Neuronal stem cell (in vitro differentiated cells): ENCODE measurements around the gene GRAMD2B.

Experiments
- DNase-seq: peaks from one replicate; pipeline ENCODE4 v3.0.0-alpha.2; 2013; ENCODE audit warnings: low spot score
- H2AFZ ChIP-seq: one replicate; pipeline ENCODE4 v1.6.1; 2013; ENCODE audit warnings: mild to moderate bottlenecking, low read length, inconsistent platforms
- H2AK5ac ChIP-seq: 2 replicates; pipeline ENCODE4 v1.6.1; 2013; ENCODE audit warnings: low read depth, mild to moderate bottlenecking, inconsistent platforms, low read length, moderate library complexity, mixed read lengths
- H2BK120ac ChIP-seq: 2 replicates; pipeline ENCODE4 v1.6.1; 2013; ENCODE audit warnings: low read depth, mild to moderate bottlenecking, inconsistent platforms, low read length, moderate library complexity, mixed read lengths
- H2BK12ac ChIP-seq: one replicate; pipeline ENCODE4 v1.6.1; 2013; ENCODE audit warnings: low read length, inconsistent platforms
- H2BK15ac ChIP-seq: 2 replicates; pipeline ENCODE4 v1.6.1; 2013; ENCODE audit warnings: mild to moderate bottlenecking, low read length, inconsistent platforms, mixed read lengths
- H2BK5ac ChIP-seq: one replicate; pipeline ENCODE4 v1.6.1; 2013; ENCODE audit warnings: inconsistent platforms, mild to moderate bottlenecking, low read length, moderate library complexity
- H3K14ac ChIP-seq: one replicate; pipeline ENCODE4 v1.6.1; 2013; ENCODE audit warnings: low read length, inconsistent platforms
- H3K18ac ChIP-seq: 2 replicates; pipeline ENCODE4 v1.6.1; 2013; ENCODE audit warnings: low read length, inconsistent platforms
- H3K23ac ChIP-seq: 2 replicates; pipeline ENCODE4 v1.6.1; 2013; ENCODE audit warnings: low read depth, mild to moderate bottlenecking, mixed read lengths, low read length, inconsistent platforms; ENCODE audit not compliant: poor library complexity
- H3K27ac ChIP-seq: replicated peaks from 3 replicates; pipeline ENCODE4 v1.5.1; 2013; ENCODE audit warnings: low read length, inconsistent platforms
- H3K27me3 ChIP-seq, 3 experiments: 2 replicates each; pipeline ENCODE4 v1.6.1; 2013; ENCODE audit warnings: low read length in 3 of 3, mild to moderate bottlenecking in 2 of 3, inconsistent platforms in 1 of 3, low read depth in 1 of 3, mixed read lengths in 1 of 3, moderate library complexity in 1 of 3; ENCODE audit not compliant: control insufficient read depth in 3 of 3, insufficient read depth in 3 of 3
- H3K36me3 ChIP-seq, 2 donors: replicated peaks in 1 of 2; 2 replicates each; pipeline ENCODE4 v1.6.1; 2013; ENCODE audit warnings: low read length in 2 of 2; ENCODE audit not compliant: control insufficient read depth in 2 of 2, insufficient read depth in 2 of 2
- H3K4ac ChIP-seq: 2 replicates; pipeline ENCODE4 v1.6.1; 2013; ENCODE audit warnings: inconsistent platforms, mild to moderate bottlenecking, low read length, moderate library complexity
- H3K4me1 ChIP-seq, 2 donors: 1 replicate in 1 of 2; 2 replicates in 1 of 2; pipeline ENCODE4 v1.6.1; 2013; ENCODE audit warnings: low read length in 2 of 2, low read depth in 1 of 2; ENCODE audit not compliant: control insufficient read depth in 2 of 2, insufficient read depth in 1 of 2
- H3K4me2 ChIP-seq: one replicate; pipeline ENCODE4 v1.6.1; 2013; ENCODE audit warnings: mild to moderate bottlenecking, low read length, inconsistent platforms; ENCODE audit not compliant: insufficient read depth, poor library complexity, severe bottlenecking
- H3K4me3 ChIP-seq, 2 donors: 2 replicates each; pipeline ENCODE4 v1.5.1; 2013; ENCODE audit warnings: low read length in 2 of 2, mild to moderate bottlenecking in 2 of 2, inconsistent platforms in 1 of 2, moderate library complexity in 1 of 2
- H3K79me1 ChIP-seq: one replicate; pipeline ENCODE4 v1.6.1; 2013; ENCODE audit warnings: low read depth, mild to moderate bottlenecking, inconsistent platforms, low read length, moderate library complexity
- H3K9ac ChIP-seq: one replicate; pipeline ENCODE4 v1.6.1; 2013; ENCODE audit warnings: mild to moderate bottlenecking, low read depth, low read length, inconsistent platforms; ENCODE audit not compliant: poor library complexity
- H3K9me3 ChIP-seq, 2 donors: replicated peaks in 1 of 2; 2 replicates each; pipeline versions ENCODE3 to v1.6.1; 2013; ENCODE audit warnings: low read length in 2 of 2, mild to moderate bottlenecking in 2 of 2, inconsistent platforms in 1 of 2, low read depth in 1 of 2, mixed read lengths in 1 of 2, moderate library complexity in 1 of 2; ENCODE audit not compliant: control insufficient read depth in 2 of 2, insufficient read depth in 1 of 2
- H4K8ac ChIP-seq: one replicate; pipeline ENCODE4 v1.6.1; 2013; ENCODE audit warnings: low read depth, mild to moderate bottlenecking, inconsistent platforms, low read length, moderate library complexity
- H4K91ac ChIP-seq: one replicate; pipeline ENCODE4 v1.6.1; 2013; ENCODE audit warnings: low read length, low read depth, mild to moderate bottlenecking, inconsistent platforms; ENCODE audit not compliant: poor library complexity
- WGBS, 2 donors: extraction: QIAGEN DNeasy Blood & Tissue Kit; methylation state at CpG; one replicate each; pipeline ENCODE4 v1.1.7; 2013; ENCODE audit warnings: missing lambda C conversion rate in 2 of 2, mixed read lengths in 1 of 2; ENCODE audit not compliant: insufficient read length in 2 of 2, insufficient replicate concordance in 1 of 2; ENCODE audit errors: extremely low coverage in 2 of 2; 5-methylcytosine and 5-hydroxymethylcytosine counted together

GRAMD2B gene

DNA sequence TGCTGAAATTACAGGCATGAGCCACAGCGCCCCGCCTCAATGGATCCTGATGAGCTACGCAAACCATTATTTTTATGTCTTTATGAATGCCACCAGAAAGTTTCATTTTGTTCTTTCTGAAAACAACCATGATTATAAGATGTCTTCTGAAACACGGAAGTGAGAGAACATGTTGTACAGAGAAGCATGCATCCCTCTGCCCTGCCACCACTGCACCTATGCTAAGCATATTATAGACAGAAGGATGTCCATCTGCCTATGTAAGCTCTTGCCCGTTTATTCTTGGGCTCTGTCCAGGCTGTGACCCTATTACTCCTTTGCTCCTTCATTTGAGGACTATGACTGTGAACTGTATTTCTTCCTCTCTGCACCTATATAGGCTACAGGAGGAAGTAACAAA is 74.3 kb downstream of the GRAMD2B start:
- Histone ChIP-seq H3K23ac (no peak overlapping the region), H3K9me3 (no peaks in the 10 kb centered on the region), H4K91ac (no peak overlapping the region), H2AK5ac (no peak overlapping the region), H3K4me3 (no peak overlapping the region), H2BK12ac (no peak overlapping the region), H3K4me2 (no peak overlapping the region), H3K36me3 (no peaks in the 10 kb centered on the region), H3K14ac (no peak overlapping the region), H2BK15ac (no peak overlapping the region), H2BK120ac (no peak overlapping the region), H3K79me1 (no peaks in the 10 kb centered on the region), H3K4me1 (peaks cover 0 to 3% of the 10 kb centered on the region in 2 donors), H2BK5ac (no peak overlapping the region), H3K9ac (no peak overlapping the region), H2AFZ (no peak overlapping the region), H3K27ac (no peak overlapping the region), H3K27me3 (no peaks in the 10 kb centered on the region), H4K8ac (peak overlapping the region; percentile 50), H3K18ac (no peak overlapping the region), H3K4ac (no peak overlapping the region)
- WGBS, 2 donors: no CpG with 5 or more reads among the region's 5 CpGs
- DNase-seq: no peak

DNA sequence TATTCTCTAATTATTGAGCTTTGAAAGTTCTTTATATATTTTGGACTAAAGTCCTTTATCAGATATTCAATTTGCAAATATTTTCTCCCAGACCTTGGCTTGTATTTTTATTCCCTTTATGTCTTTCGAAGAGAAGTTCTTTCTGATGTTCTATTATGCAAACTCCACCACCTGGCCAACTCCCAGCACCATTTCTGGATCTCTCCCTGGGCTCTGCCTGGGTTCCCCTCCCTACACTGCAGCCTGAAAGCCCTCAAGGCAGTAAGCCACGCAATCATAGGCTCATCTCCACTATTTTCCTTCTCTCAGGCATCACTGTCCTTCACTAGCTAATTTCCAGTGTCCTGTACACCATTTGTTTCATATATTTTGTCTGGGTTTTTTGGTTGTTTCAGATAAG is 76.1 kb downstream of the GRAMD2B start:
- no CpG with 5 or more reads among the region's 2 CpGs for WGBS, 2 donors
- H4K8ac ChIP-seq: no peak overlapping the region

DNA sequence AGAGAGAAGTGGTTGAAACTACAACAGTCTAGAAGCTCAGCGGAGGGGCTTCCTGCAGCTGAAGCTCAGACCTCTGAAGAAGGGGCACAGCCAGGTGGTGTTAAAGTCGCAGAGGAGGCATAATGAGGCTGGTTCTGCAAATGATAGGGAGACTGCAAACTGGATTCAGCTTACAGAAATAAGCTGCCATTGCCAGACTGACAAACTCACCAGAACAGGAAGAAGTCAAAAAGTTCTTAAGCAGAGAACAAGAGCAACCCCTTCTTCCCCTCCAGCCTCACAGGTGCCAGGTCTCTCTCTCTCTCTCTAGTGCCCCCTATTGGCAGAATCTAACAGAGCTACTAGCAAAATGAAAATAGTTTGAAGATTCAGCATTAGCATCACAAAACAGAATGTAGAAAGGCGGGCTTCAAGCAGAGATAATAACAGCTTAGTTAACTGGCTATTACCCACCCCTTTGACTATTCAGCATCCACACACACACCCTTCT is 76.7 kb downstream of the GRAMD2B start:
- no peak overlapping the region for H2BK15ac ChIP-seq
- no peak overlapping the region for H2AK5ac ChIP-seq
- no peak overlapping the region for H3K27ac ChIP-seq
- H3K14ac ChIP-seq: no peak overlapping the region
- H3K4me2 ChIP-seq: no peak overlapping the region
- H4K8ac ChIP-seq: no peak overlapping the region
- no peak overlapping the region for H2BK120ac ChIP-seq
- H4K91ac ChIP-seq: no peak overlapping the region
- no peaks in the 10 kb centered on the region for H3K79me1 ChIP-seq
- no peak overlapping the region for H3K18ac ChIP-seq
- no peak overlapping the region for H3K4me3 ChIP-seq
- H2BK5ac ChIP-seq: no peak overlapping the region
- peaks cover 0 to 10% of the 10 kb centered on the region in 2 donors for H3K4me1 ChIP-seq
- no CpG with 5 or more reads among the region's 3 CpGs for WGBS, 2 donors
- no peak for DNase-seq
- peak overlapping the region; percentile 25 for H2AFZ ChIP-seq
- no peaks in the 10 kb centered on the region for H3K27me3 ChIP-seq
- no peaks in the 10 kb centered on the region for H3K36me3 ChIP-seq
- no peak overlapping the region for H3K23ac ChIP-seq
- H3K4ac ChIP-seq: no peak overlapping the region
- no peak overlapping the region for H3K9ac ChIP-seq
- H2BK12ac ChIP-seq: no peak overlapping the region
- H3K9me3 ChIP-seq: no peaks in the 10 kb centered on the region

More for the DNA sequence above, 76.1 kb downstream of the GRAMD2B start:
- H3K4me1 ChIP-seq: peaks cover 0 to 10% of the 10 kb centered on the region in 2 donors
- peak overlapping the region; percentile 25 for H2AFZ ChIP-seq
- H2BK12ac ChIP-seq: no peak overlapping the region
- H3K27me3 ChIP-seq: no peaks in the 10 kb centered on the region
- no peak overlapping the region for H2BK5ac ChIP-seq
- no peak overlapping the region for H3K4me2 ChIP-seq
- no peaks in the 10 kb centered on the region for H3K9me3 ChIP-seq
- no peak overlapping the region for H3K4ac ChIP-seq
- H3K18ac ChIP-seq: no peak overlapping the region
- no peak overlapping the region for H2AK5ac ChIP-seq
- H3K9ac ChIP-seq: no peak overlapping the region
- H3K27ac ChIP-seq: no peak overlapping the region
- DNase-seq: no peak
- no peak overlapping the region for H3K14ac ChIP-seq
- no peak overlapping the region for H3K23ac ChIP-seq
- no peak overlapping the region for H4K91ac ChIP-seq
- no peak overlapping the region for H2BK15ac ChIP-seq
- H3K79me1 ChIP-seq: no peaks in the 10 kb centered on the region
- no peak overlapping the region for H2BK120ac ChIP-seq
- H3K4me3 ChIP-seq: no peak overlapping the region
- no peaks in the 10 kb centered on the region for H3K36me3 ChIP-seq

GRCh38 chr5:126501448-126501847 is 78.2 kb downstream of the GRAMD2B start:
- Histone ChIP-seq H3K4ac (no peak overlapping the region), H3K79me1 (no peaks in the 10 kb centered on the region), H2BK120ac (no peak overlapping the region), H4K91ac (no peak overlapping the region), H3K9me3 (peaks cover 0 to 1% of the 10 kb centered on the region in 2 donors), H3K9ac (no peak overlapping the region), H3K27ac (no peak overlapping the region), H3K27me3 (no peaks in the 10 kb centered on the region), H3K4me3 (no peak overlapping the region), H3K23ac (no peak overlapping the region), H2BK12ac (no peak overlapping the region), H3K14ac (no peak overlapping the region), H3K4me2 (no peak overlapping the region), H2AFZ (peak overlapping the region; percentile 42), H4K8ac (no peak overlapping the region), H3K4me1 (peaks cover 0 to 10% of the 10 kb centered on the region in 2 donors), H3K18ac (no peak overlapping the region), H2BK5ac (no peak overlapping the region), H2BK15ac (peak overlapping the region; percentile 15), H2AK5ac (no peak overlapping the region), H3K36me3 (no peaks in the 10 kb centered on the region)
- WGBS, 2 donors: no CpG with 5 or more reads among the region's 10 CpGs
- no peak for DNase-seq
